Upper lobe of right lung (tissue), 1 donor: ENCODE data around the gene PSRC1. TPM values are rescaled to one million over a fixed set of nuclear protein-coding genes. Genes with fewer than 3 reads are reported as not detected.
"Not testable (repeated sequence)": the region's sequence is repeated elsewhere in the genome, so short reads cannot be mapped to it uniquely, and the experiment has no call there.

Experiments used
- ATAC-seq: fragments of 200-7000 bp; cut with Tn5 transposase; one replicate; pipeline ENCODE4 v1.9.1; 2020; ENCODE audit warnings: mild to moderate bottlenecking, moderate library complexity
- DNase-seq: peaks from one replicate; pipeline ENCODE4 v3.0.0-alpha.2; 2020
- H3K27ac ChIP-seq: fragments of 200-600 bp; one replicate; pipeline ENCODE4 v1.8.0; 2022
- H3K27me3 ChIP-seq: fragments of 200-600 bp; one replicate; pipeline ENCODE4 v1.8.0; 2022; ENCODE audit warnings: mild to moderate bottlenecking
- H3K36me3 ChIP-seq: fragments of 200-600 bp; one replicate; pipeline ENCODE4 v1.8.0; 2022
- H3K4me1 ChIP-seq: fragments of 200-600 bp; one replicate; pipeline ENCODE4 v1.8.0; 2022
- H3K4me3 ChIP-seq: fragments of 200-600 bp; one replicate; pipeline ENCODE4 v1.8.0; 2022; ENCODE audit warnings: mild to moderate bottlenecking
- H3K9me3 ChIP-seq: fragments of 200-600 bp; one replicate; pipeline ENCODE4 v1.8.0; 2022
- intact Hi-C: fragments of 100-400 bp; cut with DNase I; formaldehyde crosslinking; loops from one replicate; pipeline ENCODE4 v1.11.0; 2022
- total RNA-seq: library from RNA; stranded (reverse); fragmentation: NEBNext Ultra II Directional; extraction: Animal tissue kit (Norgen Biotek cat#: 25700); gene quantifications from one replicate; pipeline ENCODE4 v1.2.1, GENCODE V29; 2021
- TF ChIP-seq, protein P1 (sequence below): fragments of 200-600 bp; IDR thresholded peaks from one replicate; pipeline ENCODE4 v1.8.0; 2022; ENCODE audit warnings: antibody characterized with exemption
- donor health status: DM: no; HTN: yes; CAD: no; lungs with severe emphysema.

PSRC1 gene
- total RNA-seq, 1 donor from 2014 or later: 2.9 TPM

DNA sequence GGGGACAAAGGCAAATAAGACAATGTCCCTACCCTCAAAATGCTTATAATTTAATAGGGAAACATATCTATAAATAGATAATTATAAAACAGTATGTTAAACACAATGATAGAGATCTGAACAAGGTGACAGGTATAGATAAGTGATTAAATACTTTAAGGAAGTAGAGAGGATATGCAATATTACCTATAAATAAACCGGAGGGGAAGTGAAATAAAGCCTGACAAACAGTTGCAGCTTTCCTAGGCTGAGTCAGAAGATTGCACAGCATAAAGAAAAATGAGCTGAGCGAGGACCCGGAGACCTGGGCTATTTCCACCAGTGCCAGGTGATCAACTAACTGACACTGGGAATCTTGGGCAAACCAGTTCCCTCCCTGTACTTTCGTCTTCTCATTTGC, 11.5 kb upstream of the PSRC1 start:
- Histone ChIP-seq H3K27ac (no peak overlapping the region), H3K27me3 (no peaks in the 10 kb centered on the region), H3K4me3 (no peak overlapping the region), H3K4me1 (peaks cover 17% of the 10 kb centered on the region), H3K9me3 (no peaks in the 10 kb centered on the region), H3K36me3 (no peaks in the 10 kb centered on the region)
- intact Hi-C loops: no loop called here
- ATAC-seq (no peak), DNase-seq (no peak)
- TF ChIP-seq, protein P1, sequence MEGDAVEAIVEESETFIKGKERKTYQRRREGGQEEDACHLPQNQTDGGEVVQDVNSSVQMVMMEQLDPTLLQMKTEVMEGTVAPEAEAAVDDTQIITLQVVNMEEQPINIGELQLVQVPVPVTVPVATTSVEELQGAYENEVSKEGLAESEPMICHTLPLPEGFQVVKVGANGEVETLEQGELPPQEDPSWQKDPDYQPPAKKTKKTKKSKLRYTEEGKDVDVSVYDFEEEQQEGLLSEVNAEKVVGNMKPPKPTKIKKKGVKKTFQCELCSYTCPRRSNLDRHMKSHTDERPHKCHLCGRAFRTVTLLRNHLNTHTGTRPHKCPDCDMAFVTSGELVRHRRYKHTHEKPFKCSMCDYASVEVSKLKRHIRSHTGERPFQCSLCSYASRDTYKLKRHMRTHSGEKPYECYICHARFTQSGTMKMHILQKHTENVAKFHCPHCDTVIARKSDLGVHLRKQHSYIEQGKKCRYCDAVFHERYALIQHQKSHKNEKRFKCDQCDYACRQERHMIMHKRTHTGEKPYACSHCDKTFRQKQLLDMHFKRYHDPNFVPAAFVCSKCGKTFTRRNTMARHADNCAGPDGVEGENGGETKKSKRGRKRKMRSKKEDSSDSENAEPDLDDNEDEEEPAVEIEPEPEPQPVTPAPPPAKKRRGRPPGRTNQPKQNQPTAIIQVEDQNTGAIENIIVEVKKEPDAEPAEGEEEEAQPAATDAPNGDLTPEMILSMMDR: no peak

DNA sequence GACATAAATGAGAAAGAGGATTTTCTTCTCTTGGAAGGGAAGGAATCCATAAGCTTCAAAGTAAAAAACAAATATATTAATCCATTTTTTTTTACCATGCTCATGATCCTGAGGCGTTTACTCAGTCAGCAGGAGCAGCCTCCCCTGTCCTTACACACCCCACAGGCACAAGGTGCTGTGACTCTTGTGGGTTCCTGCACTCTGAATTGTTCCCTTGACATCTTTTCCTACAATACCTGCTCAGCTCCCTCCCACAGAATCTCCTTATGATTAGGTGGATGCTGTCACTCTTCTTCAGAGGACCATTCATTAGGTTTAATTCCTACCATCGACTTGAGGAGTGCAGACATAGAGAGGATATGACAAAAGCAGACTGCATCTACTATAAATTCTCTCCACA, 10.1 kb upstream of the PSRC1 start:
- H3K4me3 ChIP-seq: no peak overlapping the region
- intact Hi-C loops: no loop called here
- TF ChIP-seq, protein P1: no peak
- H3K36me3 ChIP-seq: no peaks in the 10 kb centered on the region
- H3K4me1 ChIP-seq: peaks cover 2% of the 10 kb centered on the region
- ATAC-seq (no peak), DNase-seq (no peak)
- no peaks in the 10 kb centered on the region for H3K9me3 ChIP-seq
- no peaks in the 10 kb centered on the region for H3K27me3 ChIP-seq
- H3K27ac ChIP-seq: no peak overlapping the region

DNA sequence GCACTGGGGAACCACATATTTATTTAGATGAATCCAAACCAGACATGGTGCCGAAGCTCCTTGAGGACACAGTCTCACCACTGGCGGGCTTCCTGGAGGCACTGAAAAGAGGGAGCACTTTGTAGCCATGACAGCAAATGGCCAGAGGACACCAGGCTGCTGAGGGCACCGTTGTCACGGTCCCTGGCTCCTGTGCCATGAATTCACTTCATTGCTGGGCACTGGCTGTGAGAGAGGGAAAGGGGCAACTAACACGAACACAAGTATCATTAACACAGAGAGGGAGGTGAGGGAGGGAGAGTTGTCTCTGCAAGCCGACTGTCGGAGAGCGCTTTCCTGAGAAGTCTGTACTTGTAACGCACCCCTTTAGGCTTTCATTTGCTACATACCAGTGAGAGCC, 9.4 kb upstream of the PSRC1 start:
- intact Hi-C loops: no loop called here

DNA sequence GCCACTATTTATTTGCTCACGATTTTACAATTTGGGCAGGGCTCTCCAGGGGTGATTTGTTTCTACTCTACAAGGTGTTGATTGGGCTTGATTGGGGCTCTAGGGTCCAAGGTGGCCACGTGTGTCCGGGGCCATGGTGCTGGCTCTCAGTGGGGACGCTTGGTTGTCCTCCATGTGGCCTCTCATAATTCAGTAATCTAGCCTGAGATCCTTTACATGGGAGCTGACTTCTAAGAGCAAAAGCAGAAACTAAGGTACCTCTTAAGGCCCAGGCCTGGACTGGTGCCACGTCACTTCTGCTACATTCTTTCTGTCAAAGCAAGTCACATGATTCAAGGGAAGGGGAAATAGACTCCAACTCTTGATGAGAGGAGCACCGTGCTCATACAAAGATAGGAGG, 8.1 kb upstream of the PSRC1 start:
- intact Hi-C loops: no loop called here
- Histone ChIP-seq H3K4me1 (no peaks in the 10 kb centered on the region), H3K27ac (peak overlapping the region; percentile 9), H3K27me3 (no peaks in the 10 kb centered on the region), H3K9me3 (no peaks in the 10 kb centered on the region), H3K4me3 (no peak overlapping the region), H3K36me3 (no peaks in the 10 kb centered on the region)
- TF ChIP-seq, protein P1: no peak
- no peak for DNase-seq
- ATAC-seq: peak; percentile 87

More for the DNA sequence above, 9.4 kb upstream of the PSRC1 start:
- H3K27me3 ChIP-seq: no peaks in the 10 kb centered on the region
- TF ChIP-seq, protein P1: no peak
- no peak overlapping the region for H3K4me3 ChIP-seq
- no peaks in the 10 kb centered on the region for H3K9me3 ChIP-seq
- H3K4me1 ChIP-seq: no peaks in the 10 kb centered on the region
- H3K27ac ChIP-seq: no peak overlapping the region
- ATAC-seq: no peak
- no peaks in the 10 kb centered on the region for H3K36me3 ChIP-seq
- no peak for DNase-seq

DNA sequence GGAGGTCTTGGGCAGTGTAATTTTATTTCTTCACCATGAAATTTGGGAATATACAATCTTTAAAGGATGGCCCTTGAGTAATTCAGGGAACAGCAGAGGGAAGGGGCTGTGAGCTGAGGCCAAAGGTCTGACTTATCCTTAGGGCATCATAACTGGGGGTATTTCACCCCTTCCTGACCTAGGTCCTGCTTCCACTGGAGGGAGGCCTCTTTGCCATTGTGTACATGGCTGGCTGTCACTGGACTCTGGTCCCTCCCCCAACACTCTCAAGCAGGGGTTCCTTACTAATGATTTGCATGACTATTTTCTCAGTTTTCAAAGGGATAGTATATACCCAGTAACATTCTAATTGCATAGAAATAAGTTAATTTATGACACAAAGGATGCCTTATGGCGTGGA, 7.2 kb upstream of the PSRC1 start:
- H3K36me3 ChIP-seq: no peaks in the 10 kb centered on the region
- no peaks in the 10 kb centered on the region for H3K9me3 ChIP-seq
- TF ChIP-seq, protein P1: no peak
- H3K4me1 ChIP-seq: no peaks in the 10 kb centered on the region
- H3K27me3 ChIP-seq: no peaks in the 10 kb centered on the region
- ATAC-seq: no peak
- H3K27ac ChIP-seq: no peak overlapping the region
- no peak overlapping the region for H3K4me3 ChIP-seq
- intact Hi-C loops: no loop called here
- DNase-seq: no peak

DNA sequence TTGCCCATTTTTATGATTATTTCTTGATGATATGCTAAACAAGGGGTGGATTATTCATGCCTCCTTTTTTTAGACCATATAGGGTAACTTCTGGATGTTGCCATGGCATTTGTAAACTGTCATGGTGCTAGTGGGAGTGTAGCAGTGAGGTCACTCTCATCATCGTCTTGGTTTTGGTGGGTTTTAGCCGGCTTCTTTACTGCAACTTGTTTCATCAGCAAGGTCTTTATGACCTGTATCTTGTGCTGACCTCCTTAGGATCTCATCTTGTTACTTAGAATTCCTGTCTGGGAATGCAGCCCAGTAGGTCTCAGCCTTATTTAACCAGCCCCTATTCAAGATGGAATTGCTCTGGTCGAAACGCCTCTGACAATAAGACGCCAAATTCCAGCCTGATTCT, 3.8 kb upstream of the PSRC1 start:
- H3K9me3 ChIP-seq, H3K27me3 ChIP-seq, intact Hi-C loops, H3K4me3 ChIP-seq, H3K27ac ChIP-seq, H3K36me3 ChIP-seq, DNase-seq, ATAC-seq: not testable (repeated sequence)
- peaks cover 16% of the 10 kb centered on the region for H3K4me1 ChIP-seq
